IMR-90 (cell line): ENCODE measurements around the gene ITIH4. TPM values are rescaled to one million over a fixed set of nuclear protein-coding genes. Genes with fewer than 3 reads are reported as not detected.

ENCODE experiments used
- ATAC-seq: fragments of 200-7000 bp; cut with Tn5 transposase; 2 replicates; pipeline ENCODE4 v1.9.1; 2020; ENCODE audit warnings: low read depth, mild to moderate bottlenecking, moderate library complexity
- BruUV-seq: library from RNA; stranded (reverse); fragments of 400-500 nt; replicated peaks from 2 replicates; lab custom pipeline; 2021; lab: Mats Ljungman, UMichigan
- CTCF ChIA-PET: fragments of 300-600 bp; formaldehyde crosslinking; extraction: SDS; loops from one replicate; lab custom pipeline; 2021; ENCODE audit warnings: antibody characterized with exemption; lab: Yijun Ruan, JAX
- POLR2A ChIA-PET: fragments of 300-600 bp; sonication (Branson Sonifier 250); formaldehyde crosslinking; loops from one replicate; lab custom pipeline; 2022; ENCODE audit warnings: antibody characterized with exemption; ENCODE audit not compliant: unreplicated experiment; lab: Charles Lee
- DNase-seq: peaks from one replicate; pipeline ENCODE4 v3.0.0; 2013
- H2AFZ ChIP-seq: replicated peaks from 2 replicates; pipeline ENCODE3; 2013; ENCODE audit warnings: low read length, mild to moderate bottlenecking; ENCODE audit not compliant: poor library complexity
- H2AK5ac ChIP-seq: 2 replicates; pipeline ENCODE4 v1.6.1; 2013; ENCODE audit warnings: low read depth, low read length, inconsistent platforms
- H2AK9ac ChIP-seq: replicated peaks from 2 replicates; pipeline ENCODE3; 2013; ENCODE audit warnings: mild to moderate bottlenecking, low read depth, low read length, moderate library complexity; ENCODE audit not compliant: poor library complexity
- H2BK120ac ChIP-seq: 2 replicates; pipeline ENCODE4 v1.6.1; 2013; ENCODE audit warnings: low read depth, low read length, inconsistent platforms
- H2BK15ac ChIP-seq: 3 replicates; pipeline ENCODE4 v1.6.1; 2013; ENCODE audit warnings: low read depth, low read length, inconsistent platforms
- H2BK20ac ChIP-seq: 2 replicates; pipeline ENCODE4 v1.6.1; 2013; ENCODE audit warnings: low read depth, mild to moderate bottlenecking, inconsistent platforms, low read length, moderate library complexity
- H2BK5ac ChIP-seq: 2 replicates; pipeline ENCODE4 v1.6.1; 2013; ENCODE audit warnings: mild to moderate bottlenecking, low read depth, low read length, inconsistent platforms; ENCODE audit not compliant: poor library complexity, severe bottlenecking
- H3K14ac ChIP-seq: replicated peaks from 2 replicates; pipeline ENCODE4 v1.6.1; 2013; ENCODE audit warnings: low read depth, low read length, inconsistent platforms
- H3K18ac ChIP-seq: 2 replicates; pipeline ENCODE4 v1.6.1; 2013; ENCODE audit warnings: low read depth, low read length, control low read depth
- H3K23ac ChIP-seq: 2 replicates; pipeline ENCODE4 v1.6.1; 2013; ENCODE audit warnings: low read depth, low read length, inconsistent platforms
- H3K27ac ChIP-seq: 2 replicates; pipeline ENCODE4 v1.5.1; 2013; ENCODE audit warnings: mild to moderate bottlenecking, control low read depth, low read length; ENCODE audit not compliant: insufficient read depth
- H3K27me3 ChIP-seq: 2 replicates; pipeline ENCODE4 v1.6.1; 2013; ENCODE audit warnings: low read length; ENCODE audit not compliant: control insufficient read depth, insufficient read depth
- H3K36me3 ChIP-seq: 2 replicates; pipeline ENCODE4 v1.6.1; 2013; ENCODE audit warnings: low read length, mixed read lengths; ENCODE audit not compliant: control insufficient read depth, insufficient read depth
- H3K4ac ChIP-seq: 2 replicates; pipeline ENCODE4 v1.6.1; 2013; ENCODE audit warnings: low read depth, low read length, inconsistent platforms
- H3K4me1 ChIP-seq: 2 replicates; pipeline ENCODE4 v1.6.1; 2013; ENCODE audit warnings: low read length, mixed read lengths; ENCODE audit not compliant: control insufficient read depth, insufficient read depth
- H3K4me2 ChIP-seq: 2 replicates; pipeline ENCODE4 v1.6.1; 2013; ENCODE audit warnings: low read depth, mild to moderate bottlenecking, control low read depth, low read length, moderate library complexity
- H3K4me3 ChIP-seq: 2 replicates; pipeline ENCODE4 v1.5.1; 2013; ENCODE audit warnings: low read depth, mild to moderate bottlenecking, control low read depth, low read length, moderate library complexity; ENCODE audit not compliant: insufficient read depth
- H3K56ac ChIP-seq: 2 replicates; pipeline ENCODE4 v1.6.1; 2013; ENCODE audit warnings: low read length, inconsistent platforms; ENCODE audit not compliant: insufficient read depth; ENCODE audit errors: extremely low read depth
- H3K79me1 ChIP-seq, 2 experiments: 2 replicates each; pipeline ENCODE4 v1.6.1; 2013; ENCODE audit warnings: low read length in 2 of 2, inconsistent platforms in 1 of 2, low read depth in 1 of 2
- H3K9ac ChIP-seq: 2 replicates; pipeline ENCODE4 v1.6.1; 2013; ENCODE audit warnings: low read depth, low read length, control low read depth
- H3K9me1 ChIP-seq: 2 replicates; pipeline ENCODE4 v1.6.1; 2013; ENCODE audit warnings: low read length, inconsistent platforms; ENCODE audit not compliant: insufficient read depth
- H3K9me3 ChIP-seq: 2 replicates; pipeline ENCODE4 v1.6.1; 2013; ENCODE audit warnings: low read length; ENCODE audit not compliant: control insufficient read depth, insufficient read depth
- H4K20me1 ChIP-seq: 2 replicates; pipeline ENCODE4 v1.6.1; 2013; ENCODE audit warnings: low read length, inconsistent platforms; ENCODE audit not compliant: insufficient read depth
- H4K5ac ChIP-seq: 2 replicates; pipeline ENCODE4 v1.6.1; 2013; ENCODE audit warnings: mild to moderate bottlenecking, low read depth, low read length, control low read depth
- H4K8ac ChIP-seq, 2 experiments: 2 replicates each; pipeline ENCODE4 v1.6.1; 2013; ENCODE audit warnings: low read depth in 2 of 2, low read length in 2 of 2, control low read depth in 1 of 2, inconsistent platforms in 1 of 2
- H4K91ac ChIP-seq: 2 replicates; pipeline ENCODE4 v1.6.1; 2013; ENCODE audit warnings: low read depth, low read length, inconsistent platforms; ENCODE audit not compliant: insufficient read depth
- CHD1 ChIP-seq: IDR thresholded peaks from 2 replicates; pipeline ENCODE4 v1.6.1; 2012; ENCODE audit warnings: low read depth, low read length, improper control_type of control experiment
- RCOR1 ChIP-seq: IDR thresholded peaks from 2 replicates; pipeline ENCODE4 v1.6.1; 2012; ENCODE audit warnings: mild to moderate bottlenecking, low read length, improper control_type of control experiment; ENCODE audit not compliant: insufficient replicate concordance
- WGBS, 2 experiments: methylation state at CpG; one replicate each; pipeline versions ENCODE4 v1.1.5 to v1.1.7; 2013; ENCODE audit warnings: missing lambda C conversion rate in 2 of 2; ENCODE audit not compliant: insufficient read length in 1 of 2; ENCODE audit errors: extremely low coverage in 2 of 2; 5-methylcytosine and 5-hydroxymethylcytosine counted together
- dilution Hi-C: fragments of 300-500 bp; cut with HindIII; formaldehyde crosslinking; loops from one replicate; pipeline ENCODE4 v1.14.3; 2018; ENCODE audit warnings: low sequenced_read_pairs; ENCODE audit not compliant: unreplicated experiment
- in situ Hi-C: fragments of 300-500 bp; cut with MboI; formaldehyde crosslinking; loops from 3 replicates; pipeline ENCODE4 v1.14.3; 2019; ENCODE audit warnings: low sequenced_read_pairs, inconsistent platforms, mixed read lengths
- intact Hi-C: fragments of 100-400 bp; cut with micrococcal nuclease; formaldehyde crosslinking; loops from 2 replicates; pipeline ENCODE4 v1.10.0; 2022
- polyA plus RNA-seq, 3 experiments: library from polyadenylated mRNA; depleted of rRNA; stranded (reverse); fragments of >200 nt; gene quantifications; 2 replicates each; pipeline ENCODE4 v1.2.3, GENCODE V29; 2012; ENCODE audit warnings: low replicate concordance in 1 of 3
- total RNA-seq: library from RNA; depleted of rRNA; stranded (reverse); fragments of >200 nt; gene quantifications from 2 replicates; pipeline ENCODE4 v1.2.3, GENCODE V29; 2012

ITIH4 gene
- total and polyA plus RNA-seq, 2 of the 4 experiments (the other 2 are of a cell fraction), result 0.26 to 0.36 TPM

GRCh38 chr3:52816199-52816598, 14.3 kb downstream of the ITIH4 start:
- H3K18ac ChIP-seq, result no peak overlapping the region
- in situ Hi-C loops, result no loop called here
- peaks cover 22% of the 10 kb centered on the region for H3K27me3 ChIP-seq
- dilution Hi-C loops, result no loop called here
- H3K56ac ChIP-seq, result no peak overlapping the region
- no peaks in the 10 kb centered on the region for H3K79me1 ChIP-seq
- H4K8ac ChIP-seq, result no peak overlapping the region
- no peaks in the 10 kb centered on the region for H3K9me1 ChIP-seq
- H2BK5ac ChIP-seq, result no peak overlapping the region
- H2BK120ac ChIP-seq, result no peak overlapping the region
- BruUV-seq, result no TSS peak
- H3K4me3 ChIP-seq, result no peak overlapping the region
- no peak for TF ChIP-seq RCOR1
- no peak for TF ChIP-seq CHD1
- intact Hi-C loops, result no loop called here
- H3K9me3 ChIP-seq, result no peaks in the 10 kb centered on the region
- no peaks in the 10 kb centered on the region for H3K36me3 ChIP-seq
- no peak overlapping the region for H3K4ac ChIP-seq
- no peak for DNase-seq
- H3K14ac ChIP-seq, result no peak overlapping the region
- H2AFZ ChIP-seq, result no peak overlapping the region
- H3K27ac ChIP-seq, result no peak overlapping the region
- ATAC-seq, result no peak
- CTCF ChIA-PET, result interaction anchor here (0.5 to 1.1 kb wide), 3 partner anchors 12 to 129 kb away, joined by 3 to 4 read pairs (median 3); no protein-coding TSS in a partner anchor
- POLR2A ChIA-PET, result no interaction called here
- no peak overlapping the region for H3K9ac ChIP-seq
- no peaks in the 10 kb centered on the region for H4K20me1 ChIP-seq
- no peak overlapping the region for H2AK5ac ChIP-seq
- H4K5ac ChIP-seq, result no peak overlapping the region
- no peaks in the 10 kb centered on the region for H3K4me1 ChIP-seq
- H2BK15ac ChIP-seq, result no peak overlapping the region
- H3K4me2 ChIP-seq, result no peak overlapping the region
- 57% methylated on average over 2 of the region's 6 CpGs; no CpG with 5 or more reads in 1 of the 2 experiments for WGBS, 2 experiments
- no peak overlapping the region for H2BK20ac ChIP-seq
- no peak overlapping the region for H2AK9ac ChIP-seq
- H3K23ac ChIP-seq, result no peak overlapping the region
- no peak overlapping the region for H4K91ac ChIP-seq
